ENCODE measurements around the gene CTIF. TPM values are rescaled to one million over a fixed set of nuclear protein-coding genes. Genes with fewer than 3 reads are reported as not detected.

The CTIF gene
- total RNA-seq, 1 donor from 2014 or later = 60.0 TPM

DNA sequence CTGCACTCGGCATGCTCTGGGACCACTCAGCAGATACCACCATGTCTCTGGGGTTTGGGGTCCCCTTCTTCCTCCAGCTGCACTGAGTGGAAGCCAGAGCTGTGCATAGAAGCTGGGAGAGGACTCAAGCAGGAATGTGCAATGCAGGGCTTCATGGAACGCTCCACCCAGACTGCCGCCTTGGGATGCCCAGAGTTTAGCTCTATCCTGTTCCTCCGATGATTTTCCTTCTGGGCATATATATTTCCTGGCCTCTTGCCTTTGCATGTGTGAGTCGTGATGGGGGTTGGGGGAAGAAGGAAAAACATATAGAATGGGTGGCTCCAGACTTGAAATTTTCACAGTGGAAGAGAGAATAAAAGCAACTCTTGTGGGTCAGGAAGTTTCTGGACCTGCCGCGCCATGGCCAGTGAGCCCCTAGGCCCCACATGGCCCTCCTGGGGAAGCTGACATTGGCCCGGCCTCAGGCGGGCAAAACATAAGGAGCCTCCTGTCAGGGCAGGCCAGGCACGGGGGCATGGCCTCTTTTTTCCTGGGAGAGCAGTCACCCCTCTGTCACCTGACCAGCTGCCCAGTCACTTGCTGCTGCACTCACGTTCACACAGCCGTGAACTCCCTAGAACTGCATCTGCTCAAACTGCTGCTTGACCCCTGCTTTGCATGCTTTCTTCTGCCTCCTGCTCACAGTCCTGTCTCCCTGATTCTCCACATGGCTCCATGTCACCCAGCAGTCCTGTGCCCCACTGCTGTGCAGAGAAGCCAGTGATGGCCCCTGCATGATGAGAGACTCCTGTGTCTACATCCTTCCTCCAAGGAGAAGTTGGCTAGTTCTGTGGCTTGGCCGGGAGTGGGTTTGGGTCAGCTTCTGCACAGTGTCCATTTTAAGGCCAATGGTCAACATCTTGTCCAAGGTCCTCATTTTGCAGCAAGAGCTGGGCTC is 197.8 kb downstream of the CTIF start:
- Histone ChIP-seq H3K9me3 (replicated peaks) (no peaks in the 10 kb centered on the region), H3K36me3 (no peaks in the 10 kb centered on the region), H3K4me1 (peaks cover 79% of the 10 kb centered on the region), H3K27ac (replicated peaks) (no peak overlapping the region), H3K4me3 (no peak overlapping the region), H3K27me3 (ENCODE audit: low read depth) (no peaks in the 10 kb centered on the region)
- no peak for DNase-seq
- TF ChIP-seq, protein P1, sequence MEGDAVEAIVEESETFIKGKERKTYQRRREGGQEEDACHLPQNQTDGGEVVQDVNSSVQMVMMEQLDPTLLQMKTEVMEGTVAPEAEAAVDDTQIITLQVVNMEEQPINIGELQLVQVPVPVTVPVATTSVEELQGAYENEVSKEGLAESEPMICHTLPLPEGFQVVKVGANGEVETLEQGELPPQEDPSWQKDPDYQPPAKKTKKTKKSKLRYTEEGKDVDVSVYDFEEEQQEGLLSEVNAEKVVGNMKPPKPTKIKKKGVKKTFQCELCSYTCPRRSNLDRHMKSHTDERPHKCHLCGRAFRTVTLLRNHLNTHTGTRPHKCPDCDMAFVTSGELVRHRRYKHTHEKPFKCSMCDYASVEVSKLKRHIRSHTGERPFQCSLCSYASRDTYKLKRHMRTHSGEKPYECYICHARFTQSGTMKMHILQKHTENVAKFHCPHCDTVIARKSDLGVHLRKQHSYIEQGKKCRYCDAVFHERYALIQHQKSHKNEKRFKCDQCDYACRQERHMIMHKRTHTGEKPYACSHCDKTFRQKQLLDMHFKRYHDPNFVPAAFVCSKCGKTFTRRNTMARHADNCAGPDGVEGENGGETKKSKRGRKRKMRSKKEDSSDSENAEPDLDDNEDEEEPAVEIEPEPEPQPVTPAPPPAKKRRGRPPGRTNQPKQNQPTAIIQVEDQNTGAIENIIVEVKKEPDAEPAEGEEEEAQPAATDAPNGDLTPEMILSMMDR (IDR thresholded peaks at IDR 0.05; ENCODE audit: borderline replicate concordance) = no peak
- intact Hi-C loops (cut with micrococcal nuclease) = no loop called here

DNA sequence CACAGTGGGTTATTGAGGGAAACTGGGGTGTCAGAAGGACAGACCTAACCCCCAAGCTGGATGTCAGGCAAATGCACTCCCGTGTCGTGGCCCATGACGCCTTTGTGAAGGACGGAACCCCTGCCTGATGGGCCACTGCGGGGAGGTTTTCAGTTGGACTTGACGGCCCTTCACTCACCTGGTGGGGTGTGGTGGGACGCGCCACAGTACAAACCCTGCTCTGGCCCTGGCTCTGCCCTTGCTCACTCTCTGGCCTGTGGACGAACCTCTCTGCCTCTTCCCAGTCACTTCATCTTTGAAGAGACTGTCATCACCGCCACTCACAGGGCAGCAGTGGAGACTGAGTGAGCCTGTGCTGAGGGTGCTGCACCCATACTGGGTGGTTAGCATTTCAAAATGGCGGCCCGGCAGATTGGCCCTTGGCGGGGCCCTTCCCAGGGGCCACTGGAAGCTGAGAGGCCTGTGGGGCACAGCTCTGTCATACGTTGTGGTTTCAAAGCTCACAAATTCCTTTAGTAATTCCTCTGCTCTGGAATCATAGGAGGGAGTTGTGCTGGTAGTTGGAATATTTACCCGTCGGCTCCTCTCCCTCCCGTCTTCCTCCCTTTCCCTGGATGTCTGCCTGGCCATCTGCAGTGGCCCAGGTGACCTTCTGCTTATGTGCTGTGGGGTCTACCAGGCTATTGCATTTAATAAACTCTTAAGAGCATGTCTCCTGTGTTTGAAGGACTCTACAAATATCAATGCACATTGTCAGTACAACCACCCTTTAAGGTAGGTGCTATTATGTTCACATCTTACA is 200.6 kb downstream of the CTIF start:
- TF ChIP-seq, protein P1 (IDR thresholded peaks at IDR 0.05; ENCODE audit: borderline replicate concordance) = no peak
- no peak for DNase-seq
- no peak overlapping the region for H3K27ac ChIP-seq (replicated peaks)
- no peaks in the 10 kb centered on the region for H3K9me3 ChIP-seq (replicated peaks)
- no peaks in the 10 kb centered on the region for H3K36me3 ChIP-seq
- peaks cover 79% of the 10 kb centered on the region for H3K4me1 ChIP-seq
- no peak overlapping the region for H3K4me3 ChIP-seq
- intact Hi-C loops (cut with micrococcal nuclease) = no loop called here
- H3K27me3 ChIP-seq (ENCODE audit: low read depth) = no peaks in the 10 kb centered on the region

DNA sequence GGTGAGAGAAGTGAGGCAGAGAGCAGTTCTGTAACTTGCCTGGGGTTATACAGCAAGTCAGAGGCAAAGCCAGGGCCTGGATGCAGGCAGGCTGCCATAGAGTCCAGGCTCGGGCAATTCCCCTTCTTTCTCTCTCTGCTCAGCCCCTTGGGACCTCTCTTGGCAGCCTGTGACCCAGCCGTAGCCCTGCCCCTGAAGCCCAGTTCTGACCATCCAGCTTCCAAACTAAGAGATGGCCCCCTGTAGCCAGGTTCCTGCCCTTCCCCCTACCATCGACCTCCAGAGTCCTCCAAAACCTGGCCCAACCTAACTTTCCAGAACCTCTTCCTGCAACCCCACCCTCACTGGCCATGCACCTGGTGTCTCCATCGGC is 201.2 kb downstream of the CTIF start:
- Histone ChIP-seq H3K9me3 (replicated peaks) (no peaks in the 10 kb centered on the region), H3K4me1 (peaks cover 73% of the 10 kb centered on the region), H3K27me3 (ENCODE audit: low read depth) (no peaks in the 10 kb centered on the region), H3K36me3 (no peaks in the 10 kb centered on the region), H3K27ac (replicated peaks) (no peak overlapping the region), H3K4me3 (no peak overlapping the region)
- intact Hi-C loops (cut with micrococcal nuclease) = no loop called here
- no peak for DNase-seq
- TF ChIP-seq, protein P1 (IDR thresholded peaks at IDR 0.05; ENCODE audit: borderline replicate concordance) = no peak

DNA sequence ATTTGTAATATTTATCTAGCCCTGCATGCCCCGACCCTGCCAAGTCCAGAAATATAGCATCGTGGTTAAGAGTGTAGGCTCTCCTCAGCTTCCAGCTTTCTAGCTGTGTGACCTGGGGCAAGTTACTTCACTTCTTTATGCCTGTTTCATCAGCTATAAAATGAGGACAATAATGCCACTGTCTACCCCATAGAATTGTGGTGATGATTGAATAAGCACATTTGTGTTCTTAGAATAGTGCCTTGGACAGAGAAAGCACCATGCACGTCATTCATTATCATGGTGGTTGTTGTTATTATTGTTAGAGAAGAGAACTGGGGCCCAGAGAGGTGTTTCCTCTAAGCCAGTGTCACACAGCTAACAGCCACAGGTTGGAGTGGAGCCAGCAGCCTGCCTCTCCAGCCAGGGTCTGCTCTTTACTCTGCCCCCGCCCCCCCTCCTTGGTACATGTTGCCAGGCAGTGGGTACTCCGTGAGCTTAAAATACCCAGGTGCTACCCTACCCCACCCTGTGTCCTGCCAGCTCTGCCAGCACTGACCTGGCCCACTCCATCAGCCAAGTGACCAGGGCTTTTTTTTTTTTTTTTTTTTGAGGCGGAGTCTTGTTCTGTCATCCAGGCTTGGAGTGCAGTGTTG is 202.1 kb downstream of the CTIF start:
- H3K27me3 ChIP-seq (ENCODE audit: low read depth) = no peaks in the 10 kb centered on the region
- H3K36me3 ChIP-seq = no peaks in the 10 kb centered on the region
- no peak overlapping the region for H3K4me3 ChIP-seq
- DNase-seq = no peak
- TF ChIP-seq, protein P1 (IDR thresholded peaks at IDR 0.05; ENCODE audit: borderline replicate concordance) = no peak
- peaks cover 64% of the 10 kb centered on the region for H3K4me1 ChIP-seq
- H3K9me3 ChIP-seq (replicated peaks) = no peaks in the 10 kb centered on the region
- intact Hi-C loops (cut with micrococcal nuclease) = no loop called here
- no peak overlapping the region for H3K27ac ChIP-seq (replicated peaks)

DNA sequence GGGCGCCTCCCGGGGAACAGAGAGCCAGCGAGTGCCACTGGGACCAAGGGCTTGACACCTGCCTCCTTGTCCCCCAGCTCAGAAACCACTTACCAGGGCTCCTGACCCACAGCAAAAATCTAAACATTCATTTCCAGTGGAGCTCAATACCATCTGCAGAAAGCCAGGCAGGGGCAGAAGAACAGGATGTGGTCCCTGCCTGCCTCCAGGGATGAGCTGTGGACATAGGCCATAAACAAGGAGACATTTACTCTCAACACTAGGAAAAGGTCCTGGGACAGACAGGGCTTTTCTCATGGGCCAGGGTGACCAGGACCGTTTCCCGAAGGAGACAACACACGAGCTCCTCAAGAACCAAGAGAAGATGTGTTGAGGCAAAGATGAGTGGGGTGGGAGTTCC is 203.0 kb downstream of the CTIF start:
- Histone ChIP-seq H3K4me3 (no peak overlapping the region), H3K4me1 (peaks cover 55% of the 10 kb centered on the region), H3K9me3 (replicated peaks) (no peaks in the 10 kb centered on the region), H3K27me3 (ENCODE audit: low read depth) (no peaks in the 10 kb centered on the region), H3K36me3 (no peaks in the 10 kb centered on the region), H3K27ac (replicated peaks) (peak overlapping the region; percentile 37)
- intact Hi-C loops (cut with micrococcal nuclease) = no loop called here
- no peak for DNase-seq
- TF ChIP-seq, protein P1 (IDR thresholded peaks at IDR 0.05; ENCODE audit: borderline replicate concordance) = no peak

Measured in left ventricle myocardium inferior (tissue), 1 donor.